Spleen (tissue), 7 donors: ENCODE results near the gene SACM1L.

Source experiments
- POLR2AphosphoS5 ChIP-seq, 3 donors: sonication (generic); formaldehyde crosslinking; IDR thresholded peaks; one replicate each; pipeline ENCODE4 v1.5.1; 2017; ENCODE audit warnings: antibody characterized with exemption in 3 of 3
- TF ChIP-seq, protein P1 (sequence below), 11 experiments: fragments of 200-600 bp in 7 of 11; fragments of 450-650 bp in 4 of 11; sonication (generic) in 4 of 11; IDR thresholded peaks in 8 of 11; conservative IDR thresholded peaks in 3 of 11; 1 replicate in 7 of 11; 2 replicates in 4 of 11; pipeline versions ENCODE4 v1.4.0 to v1.8.0; 2016 to 2021; ENCODE audit warnings: antibody characterized with exemption in 11 of 11, inconsistent platforms in 4 of 11, mild to moderate bottlenecking in 1 of 11
- donor health status: DM: no; HTN: no; CAD: no; lungs with moderate emphysema.
- donor health status: DM: no; HTN: no; CAD: no.
- donor health status: DM: no; HTN: no; CAD: no.

DNA sequence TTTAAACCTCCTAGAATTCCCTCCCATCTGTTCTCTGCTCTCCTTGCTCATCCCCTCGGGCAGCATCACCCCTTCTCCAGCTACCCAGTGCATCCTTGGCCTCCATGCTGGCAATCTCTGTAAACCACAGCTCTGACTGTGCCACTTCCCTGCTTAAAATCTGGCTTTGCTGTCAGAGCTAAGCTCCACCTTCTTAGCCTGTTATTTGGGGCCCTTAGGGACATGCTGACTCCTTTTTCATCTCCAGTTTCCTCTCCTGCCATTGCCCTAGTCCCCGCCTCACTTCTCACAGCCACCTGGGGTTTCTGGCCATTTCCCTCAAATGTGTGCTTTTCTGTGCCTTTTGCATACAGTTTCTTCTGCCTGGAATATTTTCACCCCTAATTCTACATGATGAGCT, 101.4 kb downstream of the SACM1L start:
- no peak for TF ChIP-seq POLR2AphosphoS5 (IDR thresholded peaks at IDR 0.05)
- TF ChIP-seq, protein P1, sequence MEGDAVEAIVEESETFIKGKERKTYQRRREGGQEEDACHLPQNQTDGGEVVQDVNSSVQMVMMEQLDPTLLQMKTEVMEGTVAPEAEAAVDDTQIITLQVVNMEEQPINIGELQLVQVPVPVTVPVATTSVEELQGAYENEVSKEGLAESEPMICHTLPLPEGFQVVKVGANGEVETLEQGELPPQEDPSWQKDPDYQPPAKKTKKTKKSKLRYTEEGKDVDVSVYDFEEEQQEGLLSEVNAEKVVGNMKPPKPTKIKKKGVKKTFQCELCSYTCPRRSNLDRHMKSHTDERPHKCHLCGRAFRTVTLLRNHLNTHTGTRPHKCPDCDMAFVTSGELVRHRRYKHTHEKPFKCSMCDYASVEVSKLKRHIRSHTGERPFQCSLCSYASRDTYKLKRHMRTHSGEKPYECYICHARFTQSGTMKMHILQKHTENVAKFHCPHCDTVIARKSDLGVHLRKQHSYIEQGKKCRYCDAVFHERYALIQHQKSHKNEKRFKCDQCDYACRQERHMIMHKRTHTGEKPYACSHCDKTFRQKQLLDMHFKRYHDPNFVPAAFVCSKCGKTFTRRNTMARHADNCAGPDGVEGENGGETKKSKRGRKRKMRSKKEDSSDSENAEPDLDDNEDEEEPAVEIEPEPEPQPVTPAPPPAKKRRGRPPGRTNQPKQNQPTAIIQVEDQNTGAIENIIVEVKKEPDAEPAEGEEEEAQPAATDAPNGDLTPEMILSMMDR (IDR thresholded peaks at IDR 0.05 in 8 of 11, conservative IDR thresholded peaks at IDR 0.05 in 3 of 11): no peak
